Progenitor cell of endocrine pancreas (in vitro differentiated cells): ENCODE results near the gene NBDY. TPM values are rescaled to one million over a fixed set of nuclear protein-coding genes. Genes with fewer than 3 reads are reported as not detected.

ENCODE experiments used
- DNase-seq: peaks from one replicate; pipeline ENCODE4 v3.0.0; 2021; ENCODE audit warnings: low spot score; ENCODE audit not compliant: unreplicated experiment
- H3K27ac Mint-ChIP-seq: 2 replicates; pipeline ENCODE4 v1.8.0; 2021; ENCODE audit warnings: mild to moderate bottlenecking, moderate library complexity, mixed read lengths
- H3K27me3 Mint-ChIP-seq: 2 replicates; pipeline ENCODE4 v1.8.0; 2021; ENCODE audit warnings: mixed read lengths
- H3K36me3 Mint-ChIP-seq: 2 replicates; pipeline ENCODE4 v1.8.0; 2022; ENCODE audit warnings: mixed read lengths; ENCODE audit not compliant: insufficient read depth
- H3K4me1 Mint-ChIP-seq: 2 replicates; pipeline ENCODE4 v1.8.0; 2021; ENCODE audit warnings: low read depth, mixed read lengths
- H3K4me3 Mint-ChIP-seq: 2 replicates; pipeline ENCODE4 v1.8.0; 2021; ENCODE audit warnings: low read depth, mild to moderate bottlenecking, moderate library complexity, mixed read lengths
- H3K9me3 Mint-ChIP-seq: 2 replicates; pipeline ENCODE4 v1.8.0; 2021; ENCODE audit warnings: low read depth, mixed read lengths
- total RNA-seq: library from RNA; stranded (reverse); gene quantifications from 2 replicates; pipeline ENCODE4 v1.2.1, GENCODE V29; 2021
- TF ChIP-seq, protein P1 (sequence below): fragments of 200-600 bp; sonication (generic); IDR thresholded peaks from one replicate; pipeline ENCODE4 v1.5.0; 2021; ENCODE audit warnings: antibody characterized with exemption, mild to moderate bottlenecking; ENCODE audit not compliant: unreplicated experiment

Gene NBDY
- total RNA-seq, 1 donor from 2014 or later: 49.3 TPM

GRCh38 chrX:56788229-56788628 is 59.2 kb downstream of the NBDY start:
- Mint-ChIP-seq H3K4me3 (no peak overlapping the region), H3K4me1 (peaks cover 13% of the 10 kb centered on the region), H3K9me3 (peaks cover 29% of the 10 kb centered on the region), H3K27ac (no peak overlapping the region), H3K36me3 (peaks cover 11% of the 10 kb centered on the region), H3K27me3 (no peaks in the 10 kb centered on the region)
- DNase-seq: no peak
- TF ChIP-seq, protein P1, sequence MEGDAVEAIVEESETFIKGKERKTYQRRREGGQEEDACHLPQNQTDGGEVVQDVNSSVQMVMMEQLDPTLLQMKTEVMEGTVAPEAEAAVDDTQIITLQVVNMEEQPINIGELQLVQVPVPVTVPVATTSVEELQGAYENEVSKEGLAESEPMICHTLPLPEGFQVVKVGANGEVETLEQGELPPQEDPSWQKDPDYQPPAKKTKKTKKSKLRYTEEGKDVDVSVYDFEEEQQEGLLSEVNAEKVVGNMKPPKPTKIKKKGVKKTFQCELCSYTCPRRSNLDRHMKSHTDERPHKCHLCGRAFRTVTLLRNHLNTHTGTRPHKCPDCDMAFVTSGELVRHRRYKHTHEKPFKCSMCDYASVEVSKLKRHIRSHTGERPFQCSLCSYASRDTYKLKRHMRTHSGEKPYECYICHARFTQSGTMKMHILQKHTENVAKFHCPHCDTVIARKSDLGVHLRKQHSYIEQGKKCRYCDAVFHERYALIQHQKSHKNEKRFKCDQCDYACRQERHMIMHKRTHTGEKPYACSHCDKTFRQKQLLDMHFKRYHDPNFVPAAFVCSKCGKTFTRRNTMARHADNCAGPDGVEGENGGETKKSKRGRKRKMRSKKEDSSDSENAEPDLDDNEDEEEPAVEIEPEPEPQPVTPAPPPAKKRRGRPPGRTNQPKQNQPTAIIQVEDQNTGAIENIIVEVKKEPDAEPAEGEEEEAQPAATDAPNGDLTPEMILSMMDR: no peak

DNA sequence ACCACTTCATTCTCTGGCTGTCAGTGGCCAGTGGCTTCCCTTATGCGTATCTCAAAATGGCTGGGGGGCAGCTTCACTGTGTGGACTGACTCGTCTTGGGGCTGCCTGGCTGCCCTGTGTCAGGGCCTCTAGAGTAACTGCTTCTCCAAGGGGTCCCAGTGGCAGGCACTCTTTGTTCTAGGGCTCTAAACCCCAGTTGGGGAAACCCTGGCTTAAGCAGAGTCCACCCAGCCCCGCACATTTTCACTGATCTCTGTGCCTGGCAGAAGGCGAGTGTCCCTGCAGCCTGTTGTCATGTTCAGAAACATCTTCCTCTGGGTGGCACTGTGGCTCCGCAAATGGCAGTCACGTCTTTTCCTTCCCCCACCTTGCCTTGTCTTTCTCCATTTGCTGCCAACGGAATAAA is 59.7 kb downstream of the NBDY start:
- no peak overlapping the region for H3K27ac Mint-ChIP-seq
- DNase-seq: no peak
- peaks cover 9% of the 10 kb centered on the region for H3K36me3 Mint-ChIP-seq
- no peaks in the 10 kb centered on the region for H3K27me3 Mint-ChIP-seq
- peaks cover 29% of the 10 kb centered on the region for H3K9me3 Mint-ChIP-seq
- no peak overlapping the region for H3K4me3 Mint-ChIP-seq
- TF ChIP-seq, protein P1: no peak
- H3K4me1 Mint-ChIP-seq: peaks cover 13% of the 10 kb centered on the region

GRCh38 chrX:56789518-56790070 is 60.6 kb downstream of the NBDY start:
- peaks cover 29% of the 10 kb centered on the region for H3K9me3 Mint-ChIP-seq
- no peak overlapping the region for H3K27ac Mint-ChIP-seq
- H3K36me3 Mint-ChIP-seq: peaks cover 11% of the 10 kb centered on the region
- H3K4me1 Mint-ChIP-seq: peaks cover 13% of the 10 kb centered on the region
- no peaks in the 10 kb centered on the region for H3K27me3 Mint-ChIP-seq
- TF ChIP-seq, protein P1: no peak
- no peak for DNase-seq
- no peak overlapping the region for H3K4me3 Mint-ChIP-seq

DNA sequence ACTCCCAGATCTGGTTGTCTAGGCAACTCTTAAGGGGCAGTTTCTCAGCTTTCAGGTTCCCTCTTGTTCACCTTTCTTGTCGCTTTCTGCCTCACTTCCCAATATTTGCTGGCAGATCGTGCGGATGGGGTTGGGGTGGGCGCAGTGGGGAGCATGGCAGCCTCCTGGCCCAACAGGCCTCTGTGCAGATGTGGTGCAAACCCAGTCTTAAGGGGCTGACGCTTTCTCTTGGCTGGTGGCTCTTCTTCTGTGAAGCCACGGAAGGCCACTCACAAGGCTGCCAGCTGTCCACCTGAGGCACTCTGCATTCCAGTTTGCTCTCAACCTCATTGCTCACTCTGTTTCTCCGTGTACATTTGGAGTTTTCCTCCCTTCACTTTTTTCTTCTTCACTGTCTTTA is 61.7 kb downstream of the NBDY start:
- Mint-ChIP-seq H3K4me3 (no peak overlapping the region), H3K27ac (no peak overlapping the region), H3K27me3 (no peaks in the 10 kb centered on the region), H3K4me1 (peaks cover 6% of the 10 kb centered on the region), H3K9me3 (peaks cover 29% of the 10 kb centered on the region), H3K36me3 (peaks cover 9% of the 10 kb centered on the region)
- no peak for DNase-seq
- TF ChIP-seq, protein P1: no peak

DNA sequence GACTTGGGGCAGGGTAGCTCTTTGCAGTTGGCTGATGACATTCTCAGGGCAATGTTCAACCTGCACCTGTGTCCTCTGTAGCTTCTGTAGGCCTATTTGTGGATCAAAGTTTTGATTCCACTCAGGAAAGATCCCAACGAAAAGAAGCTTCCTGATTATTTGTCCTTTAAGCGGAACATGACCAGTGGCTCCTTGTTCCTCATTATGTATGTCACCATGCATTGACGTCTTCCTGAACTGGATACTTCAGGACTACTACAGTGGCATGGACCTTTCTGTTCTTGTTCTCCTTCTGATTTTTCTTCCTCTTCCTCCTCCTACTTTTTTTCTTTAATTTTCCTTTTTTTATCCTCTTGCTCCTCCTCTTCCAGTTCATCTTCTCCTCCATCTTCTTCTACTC is 62.4 kb downstream of the NBDY start:
- peaks cover 9% of the 10 kb centered on the region for H3K36me3 Mint-ChIP-seq
- H3K9me3 Mint-ChIP-seq: peaks cover 33% of the 10 kb centered on the region
- H3K27me3 Mint-ChIP-seq: no peaks in the 10 kb centered on the region
- TF ChIP-seq, protein P1: no peak
- DNase-seq: no peak
- H3K4me1 Mint-ChIP-seq: peaks cover 1% of the 10 kb centered on the region
- H3K27ac Mint-ChIP-seq: no peak overlapping the region
- no peak overlapping the region for H3K4me3 Mint-ChIP-seq
